B cell (primary cell): ENCODE measurements around the gene ULBP2. TPM values are rescaled to one million over a fixed set of nuclear protein-coding genes. Genes with fewer than 3 reads are reported as not detected.

Source experiments
- ATAC-seq: fragments of 200-7000 bp; cut with Tn5 transposase; one replicate; pipeline ENCODE4 v1.10.0; 2021; ENCODE audit warnings: low read depth, mild to moderate bottlenecking, moderate number of reproducible peaks, moderate library complexity
- CTCF ChIA-PET: fragments of 350-600 bp; sonication (Branson Sonifier 250); formaldehyde crosslinking; loops from one replicate; lab custom pipeline; 2021; ENCODE audit warnings: antibody characterized with exemption, inconsistent platforms; lab: Charles Lee
- POLR2A ChIA-PET: fragments of 350-600 bp; sonication (Branson Sonifier 250); formaldehyde crosslinking; loops from one replicate; lab custom pipeline; 2021; ENCODE audit warnings: antibody characterized with exemption; lab: Charles Lee
- DNase-seq: peaks from one replicate; pipeline ENCODE4 v3.0.0; 2013
- H2AFZ ChIP-seq: 2 replicates; pipeline ENCODE4 v1.6.1; 2012; ENCODE audit warnings: mild to moderate bottlenecking, low read depth, low read length; ENCODE audit not compliant: insufficient read depth, poor library complexity, severe bottlenecking
- H3K27ac ChIP-seq, 2 donors: 1 replicate in 1 of 2; 2 replicates in 1 of 2; pipeline ENCODE4 v1.5.1; 2012 to 2013; ENCODE audit warnings: low read length in 2 of 2, mild to moderate bottlenecking in 2 of 2, moderate library complexity in 1 of 2
- H3K27me3 ChIP-seq, 4 experiments: fragments of 200-600 bp in 1 of 4; sonication (generic) in 1 of 4; replicated peaks in 1 of 4; 1 replicate in 2 of 4; 2 replicates in 2 of 4; pipeline versions ENCODE4 v1.6.1 to v1.7.0; 2013 to 2016; ENCODE audit warnings: low read length in 3 of 4, mild to moderate bottlenecking in 2 of 4, mixed read lengths in 1 of 4, moderate library complexity in 1 of 4; ENCODE audit not compliant: insufficient read depth in 4 of 4, control insufficient read depth in 3 of 4; ENCODE audit errors: control extremely low read depth in 1 of 4
- H3K36me3 ChIP-seq, 2 experiments: replicated peaks in 1 of 2; 1 replicate in 1 of 2; 2 replicates in 1 of 2; pipeline versions ENCODE4 v1.6.1 to v1.7.1; 2013; ENCODE audit warnings: low read length in 1 of 2; ENCODE audit not compliant: insufficient read depth in 2 of 2, control insufficient read depth in 1 of 2; ENCODE audit errors: control extremely low read depth in 1 of 2, extremely low read depth in 1 of 2
- H3K4me1 ChIP-seq, 2 donors: fragments of 200-600 bp in 1 of 2; sonication (generic) in 1 of 2; 1 replicate in 1 of 2; 2 replicates in 1 of 2; pipeline versions ENCODE4 v1.5.1 to v1.6.1; 2013 to 2017; ENCODE audit warnings: low read length in 2 of 2; ENCODE audit not compliant: control insufficient read depth in 2 of 2, insufficient read depth in 2 of 2
- H3K4me2 ChIP-seq: replicated peaks from 2 replicates; pipeline ENCODE3; 2012; ENCODE audit warnings: mild to moderate bottlenecking, low read depth, low read length; ENCODE audit not compliant: poor library complexity, severe bottlenecking
- H3K4me3 ChIP-seq, 5 experiments: fragments of 200-600 bp in 1 of 5; sonication (generic) in 1 of 5; 1 replicate in 3 of 5; 2 replicates in 2 of 5; pipeline versions ENCODE4 v1.5.1 to v1.7.0; 2011 to 2016; ENCODE audit warnings: low read length in 4 of 5, mild to moderate bottlenecking in 4 of 5, low read depth in 2 of 5, control low read depth in 1 of 5, moderate library complexity in 1 of 5; ENCODE audit not compliant: insufficient read depth in 1 of 5; ENCODE audit errors: control extremely low read depth in 1 of 5, extremely low read depth in 1 of 5
- H3K79me2 ChIP-seq: fragments of 200-600 bp; sonication (generic); one replicate; pipeline ENCODE4 v1.6.0; 2016; ENCODE audit warnings: low read length; ENCODE audit not compliant: control insufficient read depth, insufficient read depth
- H3K9ac ChIP-seq: fragments of 200-600 bp; sonication (generic); 2 replicates; pipeline ENCODE4 v1.6.1; 2017; ENCODE audit warnings: mild to moderate bottlenecking, low read length, moderate library complexity
- H3K9me3 ChIP-seq, 3 donors: one replicate each; pipeline versions ENCODE4 v1.6.1 to v1.7.1; 2013; ENCODE audit warnings: low read length in 2 of 3; ENCODE audit not compliant: control insufficient read depth in 2 of 3, insufficient read depth in 1 of 3; ENCODE audit errors: control extremely low read depth in 1 of 3
- H4K20me1 ChIP-seq: 2 replicates; pipeline ENCODE4 v1.6.0; 2012; ENCODE audit warnings: mild to moderate bottlenecking, low read length; ENCODE audit not compliant: insufficient read depth, control insufficient read depth, poor library complexity, severe bottlenecking
- H3K27ac Mint-ChIP-seq: one replicate; pipeline ENCODE4 v1.8.0; 2021; ENCODE audit warnings: mixed read lengths
- H3K27me3 Mint-ChIP-seq: one replicate; pipeline ENCODE4 v1.8.0; 2021; ENCODE audit warnings: mixed read lengths
- H3K4me1 Mint-ChIP-seq: one replicate; pipeline ENCODE4 v1.8.0; 2021; ENCODE audit warnings: mixed read lengths
- H3K4me3 Mint-ChIP-seq: one replicate; pipeline ENCODE4 v1.8.0; 2021; ENCODE audit warnings: mixed read lengths
- H3K9me3 Mint-ChIP-seq: one replicate; pipeline ENCODE4 v1.8.0; 2022; ENCODE audit warnings: mixed read lengths; ENCODE audit not compliant: insufficient read depth
- EZH2 ChIP-seq: IDR thresholded peaks from 2 replicates; pipeline ENCODE4 v1.6.1; 2012; ENCODE audit warnings: borderline replicate concordance, low read depth, mild to moderate bottlenecking, moderate library complexity, low read length; ENCODE audit not compliant: insufficient read depth, poor library complexity, severe bottlenecking
- WGBS: methylation state at CpG from one replicate; pipeline ENCODE4 v1.1.5; 2013; ENCODE audit warnings: missing lambda C conversion rate; ENCODE audit not compliant: insufficient coverage; 5-methylcytosine and 5-hydroxymethylcytosine counted together
- intact Hi-C: fragments of 100-400 bp; cut with micrococcal nuclease; formaldehyde crosslinking; loops from one replicate; pipeline ENCODE4 v1.10.0; 2022
- polyA plus RNA-seq: library from polyadenylated mRNA; depleted of rRNA; stranded (reverse); fragments of >200 nt; gene quantifications from 2 replicates; pipeline ENCODE4 v1.2.3, GENCODE V29; 2012
- total RNA-seq, 2 donors: library from RNA; stranded (reverse); fragments of 120-200 nt in 1 of 2; gene quantifications; 1 replicate in 1 of 2; 2 replicates in 1 of 2; pipeline versions ENCODE4 v1.2.3 to v1.2.4, GENCODE V29; 2013 to 2022
- TF ChIP-seq, protein P1 (sequence below): fragments of 200-600 bp; IDR thresholded peaks from one replicate; pipeline ENCODE4 v1.8.0; 2022; ENCODE audit warnings: antibody characterized with exemption, mild to moderate bottlenecking

The ULBP2 gene
- total and polyA plus RNA-seq, 2 donors (not counting 1 experiment from before 2014, with no cell fraction given), result 0.31 TPM; not detected in 1

DNA sequence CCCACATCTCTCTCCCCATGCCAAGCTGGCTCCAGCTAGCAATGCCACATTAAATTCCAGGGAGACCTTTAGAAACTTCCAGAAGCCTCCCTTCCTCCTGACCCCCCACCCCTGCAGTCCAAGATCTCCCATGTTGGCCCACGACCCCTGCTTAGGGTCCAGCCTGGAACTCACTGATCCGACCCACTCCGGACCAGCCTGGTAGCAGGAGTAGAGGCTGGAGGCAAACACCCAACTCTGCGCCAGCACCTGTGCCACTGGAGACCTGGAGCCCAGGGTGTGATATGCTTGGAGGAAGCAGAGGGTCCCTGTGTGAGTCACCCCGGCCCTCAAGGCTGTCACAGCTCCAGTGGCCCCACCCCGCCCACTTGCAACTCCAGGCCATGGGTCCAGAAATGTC, 18.7 kb downstream of the ULBP2 start:
- no peak for ATAC-seq
- H3K9me3 Mint-ChIP-seq, result no peaks in the 10 kb centered on the region

More for the DNA sequence above, 18.7 kb downstream of the ULBP2 start:
- H3K27me3 Mint-ChIP-seq, result peaks cover 72% of the 10 kb centered on the region
- no peak for DNase-seq
- peaks cover 8% of the 10 kb centered on the region for H4K20me1 ChIP-seq
- TF ChIP-seq, protein P1, sequence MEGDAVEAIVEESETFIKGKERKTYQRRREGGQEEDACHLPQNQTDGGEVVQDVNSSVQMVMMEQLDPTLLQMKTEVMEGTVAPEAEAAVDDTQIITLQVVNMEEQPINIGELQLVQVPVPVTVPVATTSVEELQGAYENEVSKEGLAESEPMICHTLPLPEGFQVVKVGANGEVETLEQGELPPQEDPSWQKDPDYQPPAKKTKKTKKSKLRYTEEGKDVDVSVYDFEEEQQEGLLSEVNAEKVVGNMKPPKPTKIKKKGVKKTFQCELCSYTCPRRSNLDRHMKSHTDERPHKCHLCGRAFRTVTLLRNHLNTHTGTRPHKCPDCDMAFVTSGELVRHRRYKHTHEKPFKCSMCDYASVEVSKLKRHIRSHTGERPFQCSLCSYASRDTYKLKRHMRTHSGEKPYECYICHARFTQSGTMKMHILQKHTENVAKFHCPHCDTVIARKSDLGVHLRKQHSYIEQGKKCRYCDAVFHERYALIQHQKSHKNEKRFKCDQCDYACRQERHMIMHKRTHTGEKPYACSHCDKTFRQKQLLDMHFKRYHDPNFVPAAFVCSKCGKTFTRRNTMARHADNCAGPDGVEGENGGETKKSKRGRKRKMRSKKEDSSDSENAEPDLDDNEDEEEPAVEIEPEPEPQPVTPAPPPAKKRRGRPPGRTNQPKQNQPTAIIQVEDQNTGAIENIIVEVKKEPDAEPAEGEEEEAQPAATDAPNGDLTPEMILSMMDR, result no peak
- no peak for TF ChIP-seq EZH2
- no peak overlapping the region for H3K4me3 Mint-ChIP-seq
- peaks cover 0 to 31% (median 0%) of the 10 kb centered on the region in 3 donors for H3K9me3 ChIP-seq
- H3K27me3 ChIP-seq, result peaks cover 0 to 74% (median 46%) of the 10 kb centered on the region in 4 experiments
- H2AFZ ChIP-seq, result no peak overlapping the region
- no peak overlapping the region for H3K4me2 ChIP-seq
- H3K27ac Mint-ChIP-seq, result no peak overlapping the region
- H3K4me1 ChIP-seq, result peaks cover 27 to 28% of the 10 kb centered on the region in 2 donors
- no peak overlapping the region for H3K27ac ChIP-seq
- intact Hi-C loops, result no loop called here
- no peaks in the 10 kb centered on the region for H3K36me3 ChIP-seq
- WGBS, result 63% methylated on average over 6 of the region's 6 CpGs
- H3K79me2 ChIP-seq, result no peaks in the 10 kb centered on the region
- ChIA-PET CTCF (interaction anchor here (0.9 kb wide), 1 partner anchor 125 kb away, joined by 3 read pairs; no protein-coding TSS in a partner anchor), POLR2A (no interaction called here)
- H3K4me1 Mint-ChIP-seq, result peaks cover 24% of the 10 kb centered on the region
- no peak overlapping the region for H3K9ac ChIP-seq
- no peak overlapping the region for H3K4me3 ChIP-seq
